ENCODE data around the gene TTC14.
"Not testable (repeated sequence)": the region's sequence is repeated elsewhere in the genome, so short reads cannot be mapped to it uniquely, and the experiment has no call there.

Gene TTC14

GRCh38 chr3:180601688-180602666, at the start of gene TTC14:
Gene TTC14, plus strand, starts transcription at chr3:180602163. Its CDS starts 99 bp downstream, at chr3:180602262.
- peak; percentile 88 for DNase-seq

GRCh38 chr3:180563406-180563805, 38.6 kb upstream of the TTC14 start:
- no peak for DNase-seq

- DNase-seq, result no peak
Measured at GRCh38 chr3:180564676-180565075, 37.3 kb upstream of the TTC14 start.

- no peak for DNase-seq
Measured at GRCh38 chr3:180570238-180570637, 31.7 kb upstream of the TTC14 start.

GRCh38 chr3:180571831-180572598, 29.9 kb upstream of the TTC14 start:
- DNase-seq, result no peak

- DNase-seq, result no peak
Measured at GRCh38 chr3:180575571-180575970, 26.4 kb upstream of the TTC14 start.

- no peak for DNase-seq
Measured at GRCh38 chr3:180580934-180581333, 21.0 kb upstream of the TTC14 start.

GRCh38 chr3:180590396-180590795, 11.6 kb upstream of the TTC14 start:
- no peak for DNase-seq

- DNase-seq, result not testable (repeated sequence)
Measured at GRCh38 chr3:180593631-180594030, 8.3 kb upstream of the TTC14 start.

GRCh38 chr3:180594631-180595558, 7.1 kb upstream of the TTC14 start:
- peak; percentile 52 for DNase-seq

GRCh38 chr3:180595559-180595935, 6.4 kb upstream of the TTC14 start:
- no peak for DNase-seq

GRCh38 chr3:180600473-180600872, 1.5 kb upstream of the TTC14 start:
- DNase-seq, result no peak

- DNase-seq, result no peak
Measured at GRCh38 chr3:180611006-180611405, 9.0 kb downstream of the TTC14 start.

- no peak for DNase-seq
Measured at GRCh38 chr3:180612364-180612763, 10.4 kb downstream of the TTC14 start.

GRCh38 chr3:180615954-180616353, 14.0 kb downstream of the TTC14 start:
- no peak for DNase-seq

- DNase-seq, result no peak
Measured at GRCh38 chr3:180617049-180617448, 15.1 kb downstream of the TTC14 start.

- DNase-seq, result not testable (repeated sequence)
Measured at GRCh38 chr3:180618563-180618962, 16.6 kb downstream of the TTC14 start.

- no peak for DNase-seq
Measured at GRCh38 chr3:180619723-180620122, 17.8 kb downstream of the TTC14 start.

GRCh38 chr3:180624714-180625113, 22.8 kb downstream of the TTC14 start:
- no peak for DNase-seq

- DNase-seq, result no peak
Measured at GRCh38 chr3:180626844-180627243, 24.9 kb downstream of the TTC14 start.

- DNase-seq, result no peak
Measured at GRCh38 chr3:180630371-180630770, 28.4 kb downstream of the TTC14 start.

- no peak for DNase-seq
Measured at GRCh38 chr3:180631317-180631716, 29.4 kb downstream of the TTC14 start.

- no peak for DNase-seq
Measured at GRCh38 chr3:180633722-180634121, 31.8 kb downstream of the TTC14 start.
